Activated CD8-positive, alpha-beta memory T cell treated with anti-CD3 and anti-CD28 coated beads for 48 hours (primary cell): ENCODE data around the gene FAM53B.
A peak's percentile ranks its signal among the peaks of the same experiment; 100 is the strongest.

ENCODE experiments used
- DNase-seq, 3 experiments: peaks; one replicate each; pipeline ENCODE4 v3.0.0-alpha.2; 2020; ENCODE audit warnings: low read depth in 2 of 3, low spot score in 2 of 3

The FAM53B gene

DNA sequence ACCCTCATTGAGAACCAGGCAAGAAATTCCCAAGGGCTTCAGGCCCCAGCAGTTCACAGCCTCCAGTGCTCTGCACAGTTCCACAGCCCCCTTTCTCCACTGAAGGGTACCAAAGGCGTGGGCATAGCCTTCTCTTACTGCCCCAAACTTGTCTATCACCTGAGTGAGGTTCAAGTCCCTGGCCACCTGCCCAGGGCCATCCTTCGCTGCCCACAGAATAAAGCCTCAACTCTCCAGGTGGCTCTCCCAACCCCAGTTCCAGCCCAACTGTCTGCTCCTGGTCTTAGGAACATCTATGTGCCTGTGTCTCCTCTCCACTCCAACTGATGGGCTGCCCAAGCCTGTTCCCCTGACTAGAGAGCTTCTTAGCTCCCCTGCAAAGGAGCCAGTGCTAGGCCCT is 79.1 kb downstream of the FAM53B start:
- no peak for DNase-seq

DNA sequence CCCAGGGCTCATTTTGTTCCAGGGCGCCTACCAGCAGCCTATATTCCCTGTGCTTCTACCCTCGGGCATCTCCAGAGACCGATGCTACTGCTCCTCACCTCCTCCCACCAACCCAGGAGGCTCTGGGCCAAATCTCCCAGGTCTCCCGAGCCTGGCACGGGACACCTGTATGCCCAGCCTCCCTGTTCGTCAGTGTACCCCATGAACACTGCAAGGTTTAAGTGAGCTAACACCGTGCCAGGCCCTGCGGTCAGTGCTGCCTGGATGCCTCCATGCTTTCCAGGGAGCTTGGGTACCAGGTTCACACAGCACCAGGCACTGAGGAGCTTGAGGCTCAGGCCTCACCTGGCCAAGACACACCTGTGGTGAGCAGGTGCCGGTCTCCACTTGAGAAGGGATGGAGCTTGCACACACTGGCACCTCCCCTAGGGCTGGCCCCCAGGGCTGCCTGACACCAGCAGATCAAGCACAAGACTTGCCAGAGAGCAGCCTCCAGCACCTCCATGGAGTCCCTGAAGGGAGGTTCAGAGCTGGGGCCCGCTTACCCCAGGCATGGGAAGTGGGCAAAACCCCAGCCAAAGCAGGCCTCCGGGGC is 80.3 kb downstream of the FAM53B start:
- no peak for DNase-seq

DNA sequence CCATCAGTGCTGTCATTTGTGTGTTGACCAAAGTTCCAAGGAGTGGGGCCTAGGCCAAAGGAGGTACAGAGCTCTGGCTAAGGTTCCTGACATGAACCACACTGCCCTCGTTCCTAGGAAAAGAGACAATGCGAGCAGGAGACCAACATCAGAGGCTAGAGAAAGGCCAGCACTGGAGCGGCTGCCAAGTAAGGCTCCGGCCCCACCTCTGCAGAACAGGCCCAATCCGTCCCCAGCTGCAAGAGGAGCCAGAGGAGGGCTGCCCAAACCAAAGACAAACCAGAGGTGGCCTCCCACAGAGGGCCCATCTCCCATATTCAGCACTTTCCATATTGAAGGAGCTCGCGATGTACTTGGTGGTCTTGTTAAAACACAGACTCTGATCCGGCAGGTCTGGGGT is 81.0 kb downstream of the FAM53B start:
- no peak for DNase-seq

DNA sequence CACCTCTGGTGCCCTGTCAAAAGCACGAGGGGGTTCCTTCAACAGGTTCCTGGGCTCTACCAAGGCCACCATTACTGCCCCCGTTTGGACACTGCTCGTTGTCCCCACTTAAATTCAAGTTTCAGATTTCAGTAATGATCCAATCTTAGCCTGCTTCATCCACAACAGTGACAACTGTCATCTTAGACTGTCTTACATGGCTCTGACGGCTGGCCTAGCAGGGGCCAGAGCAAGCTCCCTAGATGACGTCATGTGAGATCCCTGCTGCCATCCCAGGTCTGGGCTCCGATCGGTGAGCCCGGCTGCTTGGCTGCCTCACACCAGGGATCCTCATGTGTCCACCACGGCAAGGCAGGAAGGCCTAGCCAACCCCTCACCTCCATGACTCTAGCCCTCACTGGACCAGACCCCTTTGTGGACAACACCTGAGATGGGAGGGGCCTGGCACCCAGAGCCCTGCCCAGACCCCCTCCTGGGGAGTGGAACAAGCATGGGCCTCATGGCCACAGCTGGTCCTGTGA is 82.5 kb downstream of the FAM53B start:
- no peak for DNase-seq

DNA sequence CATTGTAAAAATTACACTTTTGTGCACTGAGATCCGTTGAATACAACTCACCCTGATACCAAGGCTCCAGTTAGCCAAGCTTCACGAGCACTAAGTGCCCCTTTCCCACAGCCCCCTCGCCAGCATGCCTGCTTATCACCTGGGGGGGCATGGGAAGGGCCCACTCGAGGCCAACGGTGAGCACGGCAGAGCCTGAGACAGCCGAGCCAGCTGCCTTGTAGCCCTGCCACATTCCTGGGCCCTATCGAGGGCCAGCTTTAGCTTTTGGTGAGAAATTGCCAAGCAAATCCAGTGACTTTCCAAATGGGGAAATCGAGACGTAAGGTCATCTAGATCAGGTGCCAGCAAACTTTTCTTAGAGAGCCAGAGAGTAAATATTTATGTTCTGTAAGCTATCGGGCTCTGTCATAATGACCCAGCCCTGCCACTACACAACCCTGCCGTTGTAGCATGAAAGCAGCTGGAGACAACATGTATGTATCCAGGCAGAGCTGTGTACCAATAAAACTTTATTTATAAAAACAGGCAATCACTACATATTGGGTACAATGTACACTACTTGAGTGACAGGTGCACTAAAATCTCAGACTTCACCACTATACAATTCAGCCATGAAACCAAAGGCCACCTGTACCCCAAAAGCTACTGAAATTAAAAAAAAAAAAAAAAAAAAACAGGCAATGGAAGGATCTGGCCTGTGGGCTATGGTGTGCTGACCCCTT is 83.6 kb downstream of the FAM53B start:
- DNase-seq = no peak

DNA sequence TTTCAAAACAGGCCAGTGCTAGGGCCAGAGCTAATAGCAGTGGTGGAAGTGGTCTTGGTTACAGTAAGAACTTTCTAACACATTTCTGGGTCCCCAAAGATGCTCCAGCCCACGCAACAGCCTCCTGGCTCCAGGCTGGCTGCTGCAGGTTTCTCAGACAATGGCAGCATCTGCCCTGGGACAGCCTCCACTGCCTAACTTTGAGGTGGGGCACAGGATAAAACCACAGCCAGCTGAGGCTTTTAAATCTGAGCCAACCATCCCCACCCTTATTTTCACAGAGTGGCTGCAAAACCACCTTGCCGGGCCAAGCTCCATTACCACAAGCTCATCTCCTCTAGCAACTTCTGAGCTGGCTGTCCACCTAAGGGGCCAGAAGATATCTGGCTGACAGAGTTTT is 84.8 kb downstream of the FAM53B start:
- DNase-seq = no peak

DNA sequence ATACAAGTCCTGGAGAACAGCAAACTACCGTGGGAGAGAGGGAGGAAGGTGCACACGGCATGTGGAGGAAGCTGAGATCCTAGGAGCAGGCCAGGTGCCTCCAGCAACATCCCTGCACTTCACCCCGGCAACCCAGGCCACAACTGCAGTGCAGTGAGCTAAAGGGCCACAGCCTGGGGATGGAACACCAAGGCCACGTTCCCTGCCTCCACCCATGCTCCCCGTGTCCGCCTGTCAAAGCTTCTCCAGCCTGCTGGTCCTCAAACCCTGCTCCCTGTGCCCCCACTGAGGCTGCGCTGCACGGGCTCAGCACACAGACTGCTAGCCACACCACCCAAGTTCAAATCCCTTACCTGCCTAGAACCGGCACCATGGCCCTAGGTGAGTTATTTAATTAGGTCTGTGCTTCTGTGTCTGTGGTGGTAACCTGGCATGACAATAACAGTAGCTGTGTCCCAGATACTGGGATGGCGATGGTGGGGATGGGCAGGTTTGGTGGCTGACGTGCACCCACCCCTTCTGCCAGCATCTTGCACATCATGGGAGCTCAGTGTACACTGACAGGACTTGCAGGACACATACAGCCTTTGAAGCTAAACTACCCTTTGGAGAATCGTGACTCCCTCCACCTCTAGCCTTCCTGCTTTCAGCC is 85.5 kb downstream of the FAM53B start:
- DNase-seq = no peak

DNA sequence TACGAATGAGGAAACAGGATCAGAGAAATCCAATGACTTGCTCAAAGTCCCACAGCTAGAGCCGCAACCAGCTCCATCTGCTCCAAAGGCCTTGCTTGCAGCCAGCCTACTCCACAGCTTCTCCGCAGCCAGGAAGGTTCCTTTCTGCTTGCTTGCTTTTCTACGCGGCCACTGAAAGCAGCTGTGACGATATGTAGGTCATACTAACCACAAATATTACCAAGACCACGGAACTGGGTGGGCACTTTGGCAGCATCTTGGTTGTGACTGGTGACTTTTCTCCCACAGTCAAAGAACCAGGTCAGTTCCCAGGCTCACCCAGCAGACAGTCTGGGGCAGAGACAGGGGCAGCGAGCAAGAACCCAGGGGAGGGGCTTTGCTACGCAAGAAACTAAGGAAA is 86.4 kb downstream of the FAM53B start:
- no peak for DNase-seq

DNA sequence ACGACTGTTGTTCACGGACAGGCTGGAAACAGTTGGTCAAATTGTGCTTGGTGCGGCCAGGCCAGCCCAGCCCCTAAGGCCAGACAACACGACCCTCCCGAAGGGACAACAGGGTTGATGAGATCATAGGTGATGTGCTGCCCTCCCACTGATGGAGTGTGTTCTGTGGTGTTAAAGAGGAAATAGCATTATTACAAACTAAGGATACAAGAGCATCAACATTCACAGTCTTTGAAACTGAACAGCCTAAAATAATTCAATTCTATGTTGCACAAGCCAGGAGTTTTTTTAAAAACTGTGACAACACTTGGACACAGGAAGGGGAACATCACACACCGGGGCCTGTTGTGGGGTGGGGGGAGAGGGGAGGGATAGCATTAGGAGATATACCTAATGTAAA is 87.6 kb downstream of the FAM53B start:
- DNase-seq = no peak

DNA sequence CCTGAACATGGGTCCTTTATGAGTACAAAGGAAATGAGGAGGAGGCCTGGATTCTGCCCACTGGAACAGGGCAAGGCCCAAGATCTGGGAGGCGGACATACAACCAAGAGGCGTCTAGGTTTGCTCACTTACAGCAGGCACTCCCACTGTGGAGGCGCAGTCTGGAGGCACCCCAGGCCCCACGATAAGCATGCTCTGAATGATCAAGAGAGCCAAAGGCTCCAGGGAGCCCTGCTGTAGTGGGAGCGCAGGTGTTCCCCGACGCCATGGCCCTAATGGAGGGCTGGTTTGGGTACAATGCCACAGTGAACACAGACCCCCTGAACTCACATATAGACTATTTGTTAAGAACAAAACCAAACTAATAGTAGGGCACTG is 88.1 kb downstream of the FAM53B start:
- no peak for DNase-seq

DNA sequence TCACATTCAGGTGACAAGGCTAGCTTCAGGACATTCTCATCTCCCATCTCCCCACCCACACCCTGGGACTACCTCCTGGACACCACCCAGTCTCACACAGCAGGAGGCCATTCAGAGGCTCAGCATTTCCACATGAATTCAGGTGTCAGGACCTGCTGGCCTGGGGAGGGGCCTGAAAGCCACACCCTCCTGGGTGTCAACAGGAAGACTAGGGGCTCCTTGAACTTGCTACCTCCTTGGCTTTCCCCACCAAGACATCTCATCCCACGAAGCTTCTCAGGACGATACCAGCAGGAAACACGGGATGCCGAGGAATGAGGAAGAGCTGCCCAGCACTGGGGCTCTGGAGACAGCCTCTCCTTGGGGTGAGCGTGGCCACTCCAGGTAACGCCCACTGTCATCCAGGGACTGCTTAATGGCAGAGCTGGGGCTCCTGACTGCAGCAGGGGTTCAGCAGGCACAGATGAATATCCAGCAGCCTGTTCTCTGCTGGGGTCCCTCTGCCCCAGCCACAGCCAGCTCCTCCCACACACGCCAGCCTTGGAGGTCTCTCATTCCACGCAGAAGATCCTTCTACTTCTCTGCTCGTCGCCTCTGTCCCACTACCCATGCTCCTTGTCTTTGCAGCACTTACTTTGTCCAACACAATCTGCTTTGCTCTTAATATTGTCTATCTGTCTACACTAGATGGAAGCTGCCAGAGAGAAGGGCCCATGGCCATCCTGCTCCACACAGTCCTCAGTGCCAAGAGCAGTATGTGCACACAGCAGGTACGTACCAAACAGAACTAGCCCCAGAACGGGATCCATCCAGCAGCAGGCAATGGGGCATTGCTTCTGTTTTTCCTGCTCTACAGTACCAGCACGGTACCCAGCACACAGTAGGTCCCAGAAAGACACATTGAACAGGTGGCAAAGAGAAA is 88.7 kb downstream of the FAM53B start:
- no peak for DNase-seq

DNA sequence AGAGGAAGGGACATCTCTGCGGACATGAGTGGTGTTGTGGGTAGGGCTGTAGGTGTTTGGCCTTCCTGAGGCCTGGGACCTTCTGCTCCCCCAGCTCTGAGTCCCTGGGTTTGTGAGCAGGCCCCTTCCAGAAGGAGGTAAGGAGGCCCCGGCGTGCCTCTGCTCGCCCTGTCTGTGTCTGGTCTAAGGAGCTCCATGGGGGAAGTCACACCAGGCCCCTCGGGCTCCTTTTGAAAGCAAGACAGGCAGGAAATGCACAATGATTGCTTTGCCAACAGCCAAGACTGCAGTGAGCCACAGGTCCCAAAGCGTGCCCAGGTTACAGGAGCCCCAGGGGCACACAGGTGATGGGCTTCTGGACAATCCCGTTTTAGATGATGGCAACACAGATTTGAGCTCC is 89.5 kb downstream of the FAM53B start:
- DNase-seq = no peak

DNA sequence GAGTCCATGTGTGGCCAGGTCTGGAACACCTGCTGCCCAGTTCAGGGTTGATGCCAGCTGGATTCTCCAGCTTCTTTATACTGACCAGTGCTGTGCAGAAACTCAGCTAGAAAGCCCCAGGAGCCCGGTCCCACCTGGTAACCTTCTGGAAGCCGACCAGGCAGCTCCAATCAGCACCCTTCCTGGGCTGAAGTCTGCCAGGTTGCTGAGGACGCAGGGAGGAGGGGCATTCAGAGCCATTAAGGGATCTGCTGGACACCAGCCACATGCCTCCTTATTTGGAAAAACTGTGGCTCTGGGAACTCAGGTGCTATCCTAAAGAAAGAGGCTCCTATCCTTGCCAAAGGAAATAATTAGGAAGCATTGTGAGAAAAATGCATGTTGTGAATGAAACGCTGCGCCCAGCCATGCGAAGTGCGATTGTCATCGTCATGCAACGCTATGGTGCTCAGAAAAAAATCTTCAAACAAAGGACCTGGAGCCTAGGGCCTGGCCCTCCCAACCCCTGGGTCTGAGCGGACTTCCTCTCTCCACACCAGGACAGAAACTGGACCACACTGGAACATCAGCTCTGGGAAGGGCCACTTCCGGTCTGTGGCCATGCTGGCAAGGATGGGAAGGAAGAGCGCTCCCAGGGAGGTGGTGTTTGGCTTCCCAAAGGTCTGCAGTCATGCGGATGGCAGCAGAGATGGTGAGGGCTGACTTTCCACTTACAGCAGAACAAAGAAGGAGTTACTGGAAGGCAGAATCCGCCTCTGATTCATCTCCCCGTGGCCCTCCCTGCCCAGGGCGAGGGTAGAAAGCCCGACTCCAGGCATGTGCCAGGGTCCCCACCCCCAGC is 90.1 kb downstream of the FAM53B start:
- no peak for DNase-seq

DNA sequence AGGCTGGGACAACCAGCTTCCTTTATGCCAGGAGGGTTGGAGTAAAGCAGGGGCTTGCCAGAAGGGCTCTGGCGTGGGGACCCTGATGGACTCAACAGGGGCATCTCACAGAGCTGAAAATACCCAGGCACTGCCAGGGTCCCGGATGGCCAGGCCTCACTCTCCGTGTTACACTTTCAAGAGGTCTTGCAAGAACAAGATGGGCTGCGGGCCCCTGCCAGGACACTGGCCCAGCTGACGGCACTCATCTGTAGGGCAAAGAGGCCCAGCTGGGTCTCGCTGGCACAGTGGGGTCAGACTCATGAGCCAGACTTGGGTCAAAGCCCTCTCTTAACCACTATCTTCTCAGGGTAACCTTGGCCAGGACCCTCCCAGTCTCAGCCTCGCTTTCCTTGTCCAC is 90.9 kb downstream of the FAM53B start:
- no peak for DNase-seq

DNA sequence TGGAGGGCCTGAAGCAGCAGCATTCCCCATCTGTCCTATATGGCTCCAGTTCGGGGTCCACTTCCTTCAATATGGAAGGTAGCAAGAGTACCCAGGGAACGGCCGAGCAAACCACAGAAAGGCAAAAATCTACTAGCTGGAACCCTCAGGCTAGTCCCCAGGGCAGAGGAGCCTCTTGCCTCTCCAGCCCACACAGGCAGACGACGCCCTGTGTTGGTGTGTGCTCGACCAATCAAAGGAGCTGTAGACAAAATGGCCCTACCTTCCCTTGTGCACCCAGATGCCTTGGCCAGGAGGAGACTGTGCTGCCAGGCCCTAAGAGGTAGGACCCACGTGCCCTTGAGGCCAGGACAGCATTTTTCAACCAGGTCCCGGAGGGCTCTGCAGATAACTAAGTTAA is 91.5 kb downstream of the FAM53B start:
- DNase-seq = no peak

DNA sequence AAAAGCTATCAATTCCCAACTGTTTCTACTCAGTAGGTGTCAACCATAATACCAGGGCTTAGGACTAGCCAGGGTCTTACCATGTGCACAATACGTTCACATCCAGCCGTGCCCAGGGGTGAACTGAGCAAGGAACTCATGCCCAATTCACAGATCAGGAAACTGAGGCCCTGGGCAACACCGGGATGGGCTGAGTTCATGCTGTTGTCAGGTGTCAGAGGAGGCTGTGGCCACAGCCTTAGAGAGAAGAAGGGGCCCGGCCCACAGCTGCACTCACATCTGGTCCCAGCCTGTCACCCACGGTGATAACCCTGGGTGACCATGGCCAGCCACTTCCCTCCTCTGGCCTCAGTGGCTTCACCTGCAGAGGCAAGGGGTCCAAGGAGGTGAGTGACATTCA is 92.0 kb downstream of the FAM53B start:
- no peak for DNase-seq

DNA sequence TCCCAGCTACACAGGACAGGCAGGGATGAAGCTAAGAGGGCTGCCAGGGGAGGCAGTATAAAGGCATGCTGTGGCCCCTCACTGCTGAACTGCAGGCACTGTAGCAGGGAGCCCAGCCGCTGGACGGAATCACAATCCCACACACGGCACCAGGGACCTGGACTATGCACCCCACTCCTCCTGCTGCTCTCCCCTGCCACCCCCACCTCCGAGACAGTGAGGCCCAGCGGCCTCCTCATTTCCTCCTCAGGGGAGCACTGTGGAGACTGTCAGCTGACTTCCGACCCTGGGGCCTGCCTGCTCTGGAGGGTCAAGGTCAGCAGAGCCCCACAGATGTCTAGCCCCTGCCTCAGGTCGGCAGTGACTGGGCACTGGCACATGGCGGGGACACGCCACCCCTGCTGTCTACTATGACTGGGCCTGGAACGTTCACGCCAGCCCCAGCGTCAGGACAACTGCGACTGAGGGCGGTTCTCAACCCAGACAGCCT is 92.7 kb downstream of the FAM53B start:
- no peak for DNase-seq

DNA sequence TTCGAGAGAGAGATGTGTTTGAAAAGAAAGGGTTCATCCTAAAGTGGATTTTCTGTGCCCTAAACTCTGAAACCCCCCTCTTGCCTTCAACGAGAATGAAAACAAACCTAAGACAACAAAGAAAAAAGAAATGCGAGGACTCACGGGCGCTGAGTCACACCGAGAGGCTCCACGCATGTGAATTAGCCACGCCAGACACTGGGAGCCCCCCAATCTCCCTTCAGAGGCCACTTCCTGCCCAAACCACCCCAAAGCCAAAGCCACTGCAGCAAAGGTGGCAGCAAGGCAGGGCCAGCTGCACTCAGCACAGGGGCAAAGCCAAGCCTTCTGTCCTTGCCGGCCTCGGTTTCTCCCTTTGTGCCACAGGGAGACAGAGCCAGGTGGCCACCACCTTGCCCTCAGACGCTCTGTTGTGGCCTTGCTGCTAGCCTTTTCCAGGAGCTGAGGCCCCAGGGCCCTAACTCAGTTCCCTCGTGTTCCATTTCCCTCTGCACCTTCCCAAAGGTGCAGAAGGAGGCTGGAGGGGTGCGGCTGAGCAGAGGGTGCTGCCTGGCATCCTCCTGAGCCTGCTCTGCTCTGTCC is 93.3 kb downstream of the FAM53B start:
- DNase-seq = peak in 1 of 3 experiments; percentile 37

DNA sequence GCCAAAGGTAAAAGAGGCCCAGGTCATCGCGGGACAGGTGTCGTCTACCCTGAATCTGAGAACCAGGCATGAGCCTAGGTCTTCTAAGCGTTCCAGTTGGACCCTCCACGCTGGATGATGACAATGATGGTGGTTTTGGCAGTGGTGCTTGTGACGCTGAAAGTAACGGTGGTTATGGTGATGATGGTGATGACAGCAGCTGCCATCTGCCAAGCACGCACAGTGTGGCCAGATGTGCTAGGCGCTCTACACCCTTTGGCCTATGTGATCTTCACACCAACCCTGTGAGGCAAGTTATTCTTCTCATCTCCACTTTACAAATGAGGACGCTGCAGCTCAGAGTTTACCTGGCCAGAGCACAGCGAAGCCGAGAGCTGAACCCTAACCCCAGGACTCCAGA is 93.9 kb downstream of the FAM53B start:
- no peak for DNase-seq

DNA sequence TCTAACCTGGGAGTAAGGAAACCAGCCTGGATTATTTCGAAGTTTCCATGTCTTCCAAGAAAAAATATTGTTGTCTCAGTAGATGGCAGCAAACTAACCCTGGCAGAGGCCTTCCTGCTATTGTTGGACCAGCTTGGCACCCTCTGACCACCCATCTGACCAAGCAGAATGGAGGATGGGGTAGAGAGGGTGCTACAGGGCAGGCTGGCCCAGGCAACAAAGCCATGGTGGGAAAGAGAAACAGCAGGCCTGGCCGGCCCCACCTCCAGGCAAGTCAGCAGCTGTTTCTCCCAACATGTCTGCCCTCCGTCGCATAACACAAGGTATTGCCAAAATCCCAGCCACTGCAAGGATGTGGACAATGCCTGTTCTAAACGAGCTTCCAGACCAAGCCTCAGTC is 95.0 kb downstream of the FAM53B start:
- DNase-seq = no peak
